ENCODE results near the gene CLDN2. TPM values are rescaled to one million over a fixed set of nuclear protein-coding genes. Genes with fewer than 3 reads are reported as not detected.
"Not testable (repeated sequence)": the region's sequence is repeated elsewhere in the genome, so short reads cannot be mapped to it uniquely, and the experiment has no call there.

CLDN2 gene
- total RNA-seq, 1 donor from 2014 or later: not detected

DNA sequence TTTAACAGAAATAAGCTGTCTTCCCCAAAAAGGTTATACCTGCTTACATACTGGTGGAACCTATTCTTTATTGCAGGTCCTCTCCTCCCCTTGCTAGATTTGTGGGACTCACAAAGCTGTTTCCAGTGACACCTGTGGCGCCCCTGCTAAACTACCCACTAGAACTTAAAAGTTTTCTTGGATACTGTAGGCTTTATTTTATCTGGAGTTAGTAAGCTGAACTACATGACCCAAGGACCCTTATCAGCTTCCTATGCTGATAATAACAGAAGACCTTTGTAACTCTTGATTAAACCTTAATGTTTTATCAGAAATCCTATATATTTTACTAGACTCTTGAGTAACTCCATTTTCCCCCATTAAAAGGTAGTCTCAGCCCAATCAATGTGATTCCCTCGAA, 32.3 kb downstream of the CLDN2 start:
- ATAC-seq (no peak), DNase-seq (no peak)
- intact Hi-C loops (cut with micrococcal nuclease): loop anchor here (5.0 kb wide), 1 partner anchor 60 kb away; no protein-coding TSS in a partner anchor

DNA sequence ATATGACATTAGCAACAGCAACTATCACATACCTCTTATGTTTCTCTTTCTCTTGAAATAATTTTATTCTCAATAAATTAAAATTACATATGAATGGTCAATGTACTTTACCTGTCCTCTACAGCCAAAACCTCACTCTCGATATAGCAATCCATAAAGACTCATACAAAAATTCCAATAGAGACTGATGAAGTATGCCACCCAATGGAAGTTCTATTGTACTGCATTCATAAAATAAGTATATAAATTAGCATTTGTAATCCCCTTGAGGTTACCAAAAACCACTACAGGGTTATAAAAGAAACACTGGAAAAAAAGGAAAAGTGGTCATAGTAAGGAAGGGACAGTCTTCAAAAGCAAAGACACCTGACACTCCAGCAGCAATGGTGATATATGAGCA, 32.8 kb downstream of the CLDN2 start:
- ATAC-seq: no peak
- intact Hi-C loops (cut with micrococcal nuclease): loop anchor here (5.0 kb wide), 1 partner anchor 61 kb away; no protein-coding TSS in a partner anchor
- DNase-seq: no peak

DNA sequence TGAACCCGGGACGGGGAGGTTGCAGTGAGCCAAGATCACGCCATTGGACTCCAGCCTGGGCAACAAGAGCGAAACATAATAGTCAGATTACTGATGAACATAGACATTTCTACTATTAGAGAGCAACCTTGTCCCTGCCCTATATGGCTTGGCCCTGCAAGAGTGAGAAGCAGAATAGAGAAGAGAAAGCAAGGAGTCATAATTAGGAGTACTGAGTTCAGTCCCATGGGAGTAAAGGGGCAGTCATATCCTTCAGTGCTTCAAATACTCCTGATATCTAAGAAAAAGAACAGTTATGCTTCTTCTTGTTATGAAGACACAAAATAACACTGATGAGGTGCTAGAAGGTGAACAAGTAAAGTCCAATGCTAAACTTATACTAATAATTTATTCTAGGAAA, 33.8 kb downstream of the CLDN2 start:
- intact Hi-C loops (cut with micrococcal nuclease): loop anchor here (5.0 kb wide), 1 partner anchor 62 kb away; no protein-coding TSS in a partner anchor
- DNase-seq (no peak), ATAC-seq (no peak)

DNA sequence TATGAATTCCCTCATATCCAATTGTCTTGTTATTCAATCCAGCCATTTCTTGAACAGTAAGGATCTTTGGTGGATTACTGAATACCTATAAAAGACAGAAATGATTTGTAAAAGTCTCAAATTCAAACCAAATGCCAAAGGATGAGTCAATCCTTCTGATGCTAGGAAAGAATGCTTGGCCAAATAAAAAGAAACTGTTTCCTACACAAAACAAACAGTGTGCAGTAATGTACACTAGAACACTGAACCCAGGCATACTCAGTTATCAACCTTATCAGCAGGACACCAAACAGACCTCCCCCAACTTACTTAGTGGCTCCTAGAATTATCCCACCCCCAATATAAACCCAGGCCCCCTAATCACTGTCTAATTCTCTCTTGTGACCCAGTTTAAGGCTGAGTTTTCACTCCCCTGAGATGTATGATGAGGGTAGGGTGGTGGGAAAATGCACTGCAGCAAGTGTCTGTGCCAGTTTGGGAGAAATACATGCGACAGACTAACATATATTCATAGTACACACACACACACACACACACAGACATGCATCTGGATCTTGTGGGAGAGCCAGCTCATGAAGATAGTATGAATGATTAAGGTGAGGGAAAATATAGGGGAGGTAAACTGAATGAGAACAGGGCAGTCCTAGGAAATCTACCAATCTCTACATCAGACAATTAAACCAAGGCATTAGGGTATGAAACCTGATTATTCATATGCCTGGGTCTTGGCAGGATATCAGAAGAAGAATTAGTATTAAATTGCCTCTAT, 35.0 kb downstream of the CLDN2 start:
- DNase-seq: no peak
- ATAC-seq: no peak
- intact Hi-C loops (cut with micrococcal nuclease): no loop called here

DNA sequence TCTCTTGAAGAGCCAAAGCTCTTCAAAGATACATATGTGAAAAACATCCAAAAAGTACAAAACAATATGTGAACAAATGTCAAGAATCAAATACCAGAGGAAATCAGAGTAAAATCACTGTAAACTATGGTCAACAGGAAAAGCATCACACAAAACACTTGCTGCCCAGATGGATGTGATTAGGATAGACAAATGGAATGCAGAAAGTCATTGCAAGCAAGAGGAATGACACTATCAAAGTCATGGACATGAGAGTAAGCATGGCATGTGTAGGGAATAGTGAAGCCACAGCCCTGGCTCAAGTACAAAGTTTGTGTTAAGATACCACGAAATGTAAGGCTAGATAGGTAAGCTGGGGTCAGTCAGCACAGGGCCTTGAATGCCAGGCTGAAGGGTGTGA, 37.7 kb downstream of the CLDN2 start:
- ATAC-seq (no peak), DNase-seq (no peak)
- intact Hi-C loops (cut with micrococcal nuclease): no loop called here

DNA sequence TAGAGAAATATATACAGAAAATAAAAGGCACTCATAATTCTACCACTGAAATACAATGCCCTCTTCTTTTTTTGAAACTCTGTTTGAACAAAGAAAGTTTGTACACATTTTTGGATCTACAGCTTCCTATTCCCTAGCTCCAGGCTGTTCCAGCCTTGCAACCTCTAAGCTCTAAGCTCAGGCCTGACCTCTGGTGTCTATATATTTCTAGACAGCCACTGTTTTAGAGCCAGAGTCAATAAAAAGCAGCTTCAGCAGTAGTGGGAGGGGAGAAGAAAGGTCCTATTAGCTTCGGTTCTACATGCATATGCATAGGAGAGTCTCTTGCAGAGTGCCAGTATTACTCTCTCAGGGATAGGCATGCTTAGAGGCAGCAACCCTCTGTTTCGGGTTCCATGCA, 39.7 kb downstream of the CLDN2 start:
- no peak for ATAC-seq
- intact Hi-C loops (cut with micrococcal nuclease): no loop called here
- DNase-seq: no peak

DNA sequence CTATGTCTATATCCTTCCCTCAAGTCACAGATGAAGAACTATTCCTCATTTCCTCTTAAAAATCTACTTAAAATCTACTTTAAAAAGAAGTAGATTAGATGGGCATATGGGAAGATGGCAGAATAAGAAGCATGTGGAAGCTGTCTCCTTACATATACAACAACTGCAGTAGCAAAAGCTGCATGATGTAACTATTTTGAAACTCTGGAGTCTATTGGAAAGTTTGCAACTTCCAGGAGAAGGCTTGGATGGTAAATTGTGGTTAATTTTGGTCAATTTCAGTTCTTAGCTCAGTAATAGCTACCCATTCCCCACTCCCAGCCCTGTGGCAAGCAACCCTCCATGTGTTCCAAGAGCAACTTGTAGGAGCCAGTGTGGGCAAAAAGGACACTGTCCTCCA, 42.9 kb downstream of the CLDN2 start:
- DNase-seq (no peak), ATAC-seq (no peak)
- intact Hi-C loops (cut with micrococcal nuclease): no loop called here

DNA sequence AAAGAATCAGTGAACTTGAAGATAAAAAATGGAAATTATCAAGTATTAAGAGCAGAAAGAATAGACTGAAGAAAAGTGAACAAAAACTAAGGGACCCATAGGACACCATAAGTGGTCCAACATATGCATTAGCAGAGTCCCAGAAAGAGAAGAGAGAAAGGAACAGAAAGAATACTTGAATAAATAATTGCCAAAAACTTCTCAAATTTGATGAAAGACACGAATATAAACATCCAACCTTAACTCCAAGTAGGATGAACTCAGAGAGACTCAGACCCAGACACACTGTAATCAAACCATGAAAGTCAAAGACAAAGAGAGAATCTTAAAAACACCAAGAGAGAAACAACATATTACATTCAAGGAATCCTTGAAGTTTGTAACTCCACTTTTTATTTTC, 44.1 kb downstream of the CLDN2 start:
- intact Hi-C loops (cut with micrococcal nuclease): no loop called here
- DNase-seq (no peak), ATAC-seq (no peak)

DNA sequence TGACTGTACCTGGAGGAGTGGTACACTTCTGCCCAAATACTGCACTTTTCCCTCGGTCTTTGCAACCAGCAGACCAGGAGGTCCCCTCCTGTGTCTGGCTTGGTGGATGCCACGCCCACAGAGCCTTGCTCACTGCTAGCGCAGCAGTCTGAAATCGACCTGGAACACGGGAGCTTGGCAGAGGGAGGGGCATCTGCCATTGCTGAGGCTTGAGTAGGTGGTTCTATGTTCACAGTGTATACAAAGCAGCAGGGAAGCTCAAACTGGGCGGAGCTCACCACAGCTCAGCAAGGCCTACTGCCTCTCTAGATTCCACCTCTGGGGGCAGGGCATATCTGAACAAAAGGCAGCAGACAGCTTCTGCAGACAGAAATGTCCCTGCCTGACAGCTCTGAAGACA, 46.3 kb downstream of the CLDN2 start:
- intact Hi-C loops (cut with micrococcal nuclease); ATAC-seq; DNase-seq: not testable (repeated sequence)

DNA sequence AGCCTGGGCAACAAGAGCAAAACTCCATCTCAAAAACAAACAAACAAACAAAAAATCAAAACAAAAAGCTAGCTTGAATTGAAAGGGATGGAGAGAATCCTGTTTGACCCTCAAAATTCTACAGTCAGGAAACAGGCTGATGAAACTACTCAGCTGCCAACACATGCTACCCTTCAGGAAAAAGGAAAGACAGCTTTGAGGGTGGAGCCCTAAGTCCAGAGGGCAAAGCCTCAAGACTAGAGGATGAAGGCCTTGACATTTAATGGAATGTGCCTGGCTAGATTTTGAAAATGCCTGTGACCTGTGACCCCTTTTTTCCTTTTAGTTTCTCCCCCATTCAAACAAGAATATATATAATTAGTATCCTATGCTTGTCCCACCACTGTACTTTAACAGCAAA, 52.7 kb downstream of the CLDN2 start:
- ATAC-seq (no peak), DNase-seq (no peak)
- intact Hi-C loops (cut with micrococcal nuclease): no loop called here

DNA sequence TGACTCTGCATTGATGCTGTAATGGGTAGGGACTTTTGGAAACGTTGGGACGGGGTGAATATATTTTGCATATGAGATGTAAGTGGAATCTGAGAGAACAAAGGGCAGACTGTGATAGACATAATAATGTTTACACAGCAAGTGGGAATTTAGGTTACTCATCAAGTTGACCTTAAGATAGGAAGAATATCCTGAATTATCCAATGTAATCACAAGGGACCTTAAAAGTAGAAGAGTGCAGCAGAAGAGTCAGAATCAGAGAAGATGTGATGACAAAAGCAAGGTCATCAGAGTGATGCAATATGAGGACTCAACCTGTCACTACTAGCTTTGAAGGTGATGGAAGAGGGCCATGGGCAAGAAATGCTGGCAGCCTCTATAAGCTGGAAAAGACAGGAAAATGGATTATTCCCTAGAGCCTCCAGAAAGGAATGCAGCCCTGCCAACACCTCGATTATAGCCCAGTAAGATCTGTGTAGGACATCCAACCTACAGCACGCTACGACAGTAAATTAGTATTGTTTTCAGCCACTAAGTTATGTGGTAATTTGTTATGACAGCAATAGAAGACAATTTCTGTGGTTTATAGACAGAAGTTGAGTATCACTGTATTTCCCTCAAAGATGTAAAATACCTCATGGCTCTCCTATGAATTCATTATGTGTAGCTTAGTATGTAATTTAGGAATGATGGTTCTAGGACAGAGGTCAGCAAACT, 53.4 kb downstream of the CLDN2 start:
- ATAC-seq (no peak), DNase-seq (no peak)
- intact Hi-C loops (cut with micrococcal nuclease): no loop called here

DNA sequence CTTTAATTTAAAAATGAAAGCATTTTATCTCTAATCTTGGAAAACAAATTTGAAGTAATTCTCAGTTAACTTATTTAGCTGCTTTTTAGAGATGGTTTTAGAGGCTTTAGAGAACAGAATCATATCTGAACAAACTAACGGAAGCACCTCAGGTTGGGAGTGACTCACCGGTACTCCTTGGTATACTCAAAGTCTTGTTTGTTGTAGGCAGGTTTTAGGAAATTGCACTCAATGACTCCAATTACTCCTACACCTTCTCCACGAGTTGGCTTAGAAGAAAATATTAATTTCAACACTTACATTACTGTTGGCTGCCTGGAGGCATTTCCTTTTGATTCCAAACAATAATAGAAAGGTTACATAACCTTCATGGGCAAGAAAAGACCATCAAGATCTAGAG, 56.2 kb downstream of the CLDN2 start:
- intact Hi-C loops (cut with micrococcal nuclease): no loop called here
- ATAC-seq (no peak), DNase-seq (no peak)

Other genes starting within 250 kb of the CLDN2 start
- gene RNF128, start 193.7 kb upstream of the CLDN2 start, total RNA-seq: 0.15 TPM
- gene TBC1D8B, start 117.7 kb upstream of the CLDN2 start, total RNA-seq: 1.6 TPM
- gene RIPPLY1, start 17.1 kb upstream of the CLDN2 start, total RNA-seq: not detected
- gene MORC4, start 79.8 kb downstream of the CLDN2 start, total RNA-seq: 2.8 TPM
- gene RBM41, start 198.4 kb downstream of the CLDN2 start, total RNA-seq: 20.1 TPM